HepG2 (cell line): ENCODE results near the gene CLDN15. TPM values are rescaled to one million over a fixed set of nuclear protein-coding genes. Genes with fewer than 3 reads are reported as not detected.

ENCODE experiments used
- DR1 ChIP-seq: sonication (generic); formaldehyde crosslinking; IDR thresholded peaks from 2 replicates; pipeline ENCODE4 v1.8.0; 2021; ENCODE audit warnings: mild to moderate bottlenecking, missing genetic modification reagents, inconsistent platforms
- GATAD1 ChIP-seq: IDR thresholded peaks from 2 replicates; pipeline ENCODE4 v1.6.1; 2016; ENCODE audit warnings: missing genetic modification reagents, missing compliant biosample characterization
- MAFF ChIP-seq: IDR thresholded peaks from 2 replicates; pipeline ENCODE4 v1.6.1; 2011; ENCODE audit warnings: low read depth, low read length, improper control_type of control experiment
- NKX3-1 ChIP-seq: sonication (generic); formaldehyde crosslinking; IDR thresholded peaks from 2 replicates; pipeline ENCODE4 v1.5.0; 2020; ENCODE audit warnings: missing genetic modification reagents
- RAD21 ChIP-seq: fragments of 450-650 bp; formaldehyde crosslinking; IDR thresholded peaks from 2 replicates; pipeline ENCODE4 v1.5.0; 2020; ENCODE audit warnings: mild to moderate bottlenecking
- RELA ChIP-seq: sonication (generic); formaldehyde crosslinking; IDR thresholded peaks from 2 replicates; pipeline ENCODE4 v1.4.0; 2020; ENCODE audit warnings: missing genetic modification reagents
- SALL1 ChIP-seq: sonication (generic); formaldehyde crosslinking; IDR thresholded peaks from 2 replicates; pipeline ENCODE4 v1.8.0; 2022; ENCODE audit warnings: mild to moderate bottlenecking, missing genetic modification reagents
- TP53 ChIP-seq: sonication (generic); formaldehyde crosslinking; conservative IDR thresholded peaks from 2 replicates; pipeline ENCODE4 v1.4.0; 2020; ENCODE audit warnings: missing genetic modification reagents
- YEATS4 ChIP-seq: sonication (generic); formaldehyde crosslinking; IDR thresholded peaks from 2 replicates; pipeline ENCODE4 v1.4.0; 2020; ENCODE audit warnings: missing genetic modification reagents, borderline replicate concordance
- ZKSCAN5 ChIP-seq: sonication (generic); formaldehyde crosslinking; IDR thresholded peaks from 2 replicates; pipeline ENCODE4 v1.5.1; 2020; ENCODE audit warnings: mild to moderate bottlenecking, missing genetic modification reagents
- ZMYM4 ChIP-seq: sonication (generic); formaldehyde crosslinking; IDR thresholded peaks from 2 replicates; pipeline ENCODE4 v1.8.1; 2023; ENCODE audit warnings: mild to moderate bottlenecking, missing genetic modification reagents
- ZNF317 ChIP-seq: sonication (generic); formaldehyde crosslinking; IDR thresholded peaks from 2 replicates; pipeline ENCODE4 v1.5.0; 2020; ENCODE audit warnings: mild to moderate bottlenecking, missing genetic modification reagents
- ZNF343 ChIP-seq: sonication (generic); formaldehyde crosslinking; IDR thresholded peaks from 2 replicates; pipeline ENCODE4 v1.4.0; 2020; ENCODE audit warnings: mild to moderate bottlenecking, missing genetic modification reagents
- ZNF431 ChIP-seq: sonication (generic); formaldehyde crosslinking; IDR thresholded peaks from 2 replicates; pipeline ENCODE4 v1.9.0; 2022; ENCODE audit warnings: missing genetic modification reagents, low read depth, mild to moderate bottlenecking, borderline replicate concordance
- polyA plus RNA-seq, 8 experiments: library from polyadenylated mRNA; depleted of rRNA in 3 of 8; stranded (reverse) in 7 of 8; unstranded in 1 of 8; fragments of >200 nt; fragmentation: Illumina TruSeq in 4 of 8; extraction: Trizol in 4 of 8; gene quantifications; 2 replicates each; pipeline versions ENCODE4 v1.2.1 to v1.2.3, GENCODE V29; 2011 to 2016; ENCODE audit warnings: low read depth in 4 of 8, missing spikeins in 1 of 8, mixed read lengths in 1 of 8; ENCODE audit not compliant: insufficient read depth in 1 of 8
- total RNA-seq, 5 experiments: library from RNA; depleted of rRNA; stranded (reverse); fragments of >200 nt; fragmentation: Illumina TruSeq; extraction: Trizol; gene quantifications; 2 replicates each; pipeline ENCODE4 v1.2.3, GENCODE V29; 2016; ENCODE audit warnings: low read depth in 1 of 5
- TF ChIP-seq, protein P1 (sequence below): IDR thresholded peaks from 2 replicates; pipeline ENCODE4 v1.6.1; 2016; ENCODE audit warnings: missing genetic modification reagents, missing compliant biosample characterization
- TF ChIP-seq, protein P2 (sequence below): sonication (generic); formaldehyde crosslinking; IDR thresholded peaks from 2 replicates; pipeline ENCODE4 v1.8.0; 2022; ENCODE audit warnings: missing genetic modification reagents, mild to moderate bottlenecking, moderate library complexity, borderline replicate concordance
- TF ChIP-seq, protein P3 (sequence below): sonication (generic); formaldehyde crosslinking; IDR thresholded peaks from 2 replicates; pipeline ENCODE4 v1.4.0; 2020; ENCODE audit warnings: mild to moderate bottlenecking, missing genetic modification reagents
- TF ChIP-seq, protein P4 (sequence below): sonication (generic); formaldehyde crosslinking; IDR thresholded peaks from 2 replicates; pipeline ENCODE4 v1.8.0; 2022; ENCODE audit warnings: low read depth, missing genetic modification reagents
- TF ChIP-seq, protein P5 (sequence below): sonication (generic); formaldehyde crosslinking; IDR thresholded peaks from 2 replicates; pipeline ENCODE4 v1.5.0; 2020; ENCODE audit warnings: mild to moderate bottlenecking, missing genetic modification reagents, moderate library complexity
- TF ChIP-seq, protein P6 (sequence below): sonication (generic); IDR thresholded peaks from 2 replicates; pipeline ENCODE4 v1.6.1; 2016; ENCODE audit warnings: low read depth, borderline replicate concordance

CLDN15 gene
- total and polyA plus RNA-seq, 2 of the 13 experiments (the other 11 are each of a cell fraction or from before 2014, with no cell fraction given), result 7.1 to 17.8 TPM

GRCh38 chr7:101217388-101218235 lies 20.0 kb downstream of the CLDN15 start, which contains the start of the genes PLOD3 and ZNHIT1 (continued):
- 0 out of 2 replicates have a peak, but pooled peaks have one; percentile 22 for TF ChIP-seq ZNF343 (CRISPR knock-in tag)
- TF ChIP-seq, protein P1, sequence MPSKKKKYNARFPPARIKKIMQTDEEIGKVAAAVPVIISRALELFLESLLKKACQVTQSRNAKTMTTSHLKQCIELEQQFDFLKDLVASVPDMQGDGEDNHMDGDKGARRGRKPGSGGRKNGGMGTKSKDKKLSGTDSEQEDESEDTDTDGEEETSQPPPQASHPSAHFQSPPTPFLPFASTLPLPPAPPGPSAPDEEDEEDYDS (CRISPR knock-in tag), result peak; percentile 74; the same call in 1 of the 2 replicates
- peak; percentile 31; the same call in 1 of the 2 replicates for TF ChIP-seq DR1
- TF ChIP-seq, protein P2, sequence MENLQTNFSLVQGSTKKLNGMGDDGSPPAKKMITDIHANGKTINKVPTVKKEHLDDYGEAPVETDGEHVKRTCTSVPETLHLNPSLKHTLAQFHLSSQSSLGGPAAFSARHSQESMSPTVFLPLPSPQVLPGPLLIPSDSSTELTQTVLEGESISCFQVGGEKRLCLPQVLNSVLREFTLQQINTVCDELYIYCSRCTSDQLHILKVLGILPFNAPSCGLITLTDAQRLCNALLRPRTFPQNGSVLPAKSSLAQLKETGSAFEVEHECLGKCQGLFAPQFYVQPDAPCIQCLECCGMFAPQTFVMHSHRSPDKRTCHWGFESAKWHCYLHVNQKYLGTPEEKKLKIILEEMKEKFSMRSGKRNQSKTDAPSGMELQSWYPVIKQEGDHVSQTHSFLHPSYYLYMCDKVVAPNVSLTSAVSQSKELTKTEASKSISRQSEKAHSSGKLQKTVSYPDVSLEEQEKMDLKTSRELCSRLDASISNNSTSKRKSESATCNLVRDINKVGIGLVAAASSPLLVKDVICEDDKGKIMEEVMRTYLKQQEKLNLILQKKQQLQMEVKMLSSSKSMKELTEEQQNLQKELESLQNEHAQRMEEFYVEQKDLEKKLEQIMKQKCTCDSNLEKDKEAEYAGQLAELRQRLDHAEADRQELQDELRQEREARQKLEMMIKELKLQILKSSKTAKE (CRISPR knock-in tag), result peak; percentile 76
- TF ChIP-seq, protein P3, sequence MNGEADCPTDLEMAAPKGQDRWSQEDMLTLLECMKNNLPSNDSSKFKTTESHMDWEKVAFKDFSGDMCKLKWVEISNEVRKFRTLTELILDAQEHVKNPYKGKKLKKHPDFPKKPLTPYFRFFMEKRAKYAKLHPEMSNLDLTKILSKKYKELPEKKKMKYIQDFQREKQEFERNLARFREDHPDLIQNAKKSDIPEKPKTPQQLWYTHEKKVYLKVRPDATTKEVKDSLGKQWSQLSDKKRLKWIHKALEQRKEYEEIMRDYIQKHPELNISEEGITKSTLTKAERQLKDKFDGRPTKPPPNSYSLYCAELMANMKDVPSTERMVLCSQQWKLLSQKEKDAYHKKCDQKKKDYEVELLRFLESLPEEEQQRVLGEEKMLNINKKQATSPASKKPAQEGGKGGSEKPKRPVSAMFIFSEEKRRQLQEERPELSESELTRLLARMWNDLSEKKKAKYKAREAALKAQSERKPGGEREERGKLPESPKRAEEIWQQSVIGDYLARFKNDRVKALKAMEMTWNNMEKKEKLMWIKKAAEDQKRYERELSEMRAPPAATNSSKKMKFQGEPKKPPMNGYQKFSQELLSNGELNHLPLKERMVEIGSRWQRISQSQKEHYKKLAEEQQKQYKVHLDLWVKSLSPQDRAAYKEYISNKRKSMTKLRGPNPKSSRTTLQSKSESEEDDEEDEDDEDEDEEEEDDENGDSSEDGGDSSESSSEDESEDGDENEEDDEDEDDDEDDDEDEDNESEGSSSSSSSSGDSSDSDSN (CRISPR knock-in tag), result peak; percentile 94
- TF ChIP-seq TP53 (CRISPR knock-in tag), result no peak
- TF ChIP-seq ZNF317 (CRISPR knock-in tag), result peak; percentile 35; the same call in 1 of the 2 replicates
- peak; percentile 72 for TF ChIP-seq GATAD1 (CRISPR knock-in tag)
- TF ChIP-seq ZMYM4 (CRISPR knock-in tag), result peak; percentile 77
- TF ChIP-seq SALL1, result peak; percentile 45
- TF ChIP-seq, protein P4, sequence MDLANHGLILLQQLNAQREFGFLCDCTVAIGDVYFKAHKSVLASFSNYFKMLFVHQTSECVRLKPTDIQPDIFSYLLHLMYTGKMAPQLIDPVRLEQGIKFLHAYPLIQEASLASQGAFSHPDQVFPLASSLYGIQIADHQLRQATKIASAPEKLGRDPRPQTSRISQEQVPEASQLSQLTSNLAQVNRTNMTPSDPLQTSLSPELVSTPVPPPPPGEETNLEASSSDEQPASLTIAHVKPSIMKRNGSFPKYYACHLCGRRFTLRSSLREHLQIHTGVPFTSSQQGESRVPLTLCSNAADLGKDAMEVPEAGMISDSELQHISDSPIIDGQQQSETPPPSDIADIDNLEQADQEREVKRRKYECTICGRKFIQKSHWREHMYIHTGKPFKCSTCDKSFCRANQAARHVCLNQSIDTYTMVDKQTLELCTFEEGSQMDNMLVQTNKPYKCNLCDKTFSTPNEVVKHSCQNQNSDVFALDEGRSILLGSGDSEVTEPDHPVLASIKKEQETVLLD, result peak; percentile 82
- TF ChIP-seq, protein P5, sequence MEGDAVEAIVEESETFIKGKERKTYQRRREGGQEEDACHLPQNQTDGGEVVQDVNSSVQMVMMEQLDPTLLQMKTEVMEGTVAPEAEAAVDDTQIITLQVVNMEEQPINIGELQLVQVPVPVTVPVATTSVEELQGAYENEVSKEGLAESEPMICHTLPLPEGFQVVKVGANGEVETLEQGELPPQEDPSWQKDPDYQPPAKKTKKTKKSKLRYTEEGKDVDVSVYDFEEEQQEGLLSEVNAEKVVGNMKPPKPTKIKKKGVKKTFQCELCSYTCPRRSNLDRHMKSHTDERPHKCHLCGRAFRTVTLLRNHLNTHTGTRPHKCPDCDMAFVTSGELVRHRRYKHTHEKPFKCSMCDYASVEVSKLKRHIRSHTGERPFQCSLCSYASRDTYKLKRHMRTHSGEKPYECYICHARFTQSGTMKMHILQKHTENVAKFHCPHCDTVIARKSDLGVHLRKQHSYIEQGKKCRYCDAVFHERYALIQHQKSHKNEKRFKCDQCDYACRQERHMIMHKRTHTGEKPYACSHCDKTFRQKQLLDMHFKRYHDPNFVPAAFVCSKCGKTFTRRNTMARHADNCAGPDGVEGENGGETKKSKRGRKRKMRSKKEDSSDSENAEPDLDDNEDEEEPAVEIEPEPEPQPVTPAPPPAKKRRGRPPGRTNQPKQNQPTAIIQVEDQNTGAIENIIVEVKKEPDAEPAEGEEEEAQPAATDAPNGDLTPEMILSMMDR (CRISPR knock-in tag), result peak; percentile 66
- TF ChIP-seq, protein P6, sequence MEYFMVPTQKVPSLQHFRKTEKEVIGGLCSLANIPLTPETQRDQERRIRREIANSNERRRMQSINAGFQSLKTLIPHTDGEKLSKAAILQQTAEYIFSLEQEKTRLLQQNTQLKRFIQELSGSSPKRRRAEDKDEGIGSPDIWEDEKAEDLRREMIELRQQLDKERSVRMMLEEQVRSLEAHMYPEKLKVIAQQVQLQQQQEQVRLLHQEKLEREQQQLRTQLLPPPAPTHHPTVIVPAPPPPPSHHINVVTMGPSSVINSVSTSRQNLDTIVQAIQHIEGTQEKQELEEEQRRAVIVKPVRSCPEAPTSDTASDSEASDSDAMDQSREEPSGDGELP, result peak; percentile 71; the same call in 1 of the 2 replicates
- TF ChIP-seq YEATS4, result peak; percentile 58
- TF ChIP-seq RAD21 (CRISPR knock-in tag), result 0 out of 2 replicates have a peak, but pooled peaks have one; percentile 24
- TF ChIP-seq NKX3-1 (CRISPR knock-in tag), result no peak
- 0 out of 2 replicates have a peak, but pooled peaks have one; percentile 58 for TF ChIP-seq ZNF431 (CRISPR knock-in tag)
- TF ChIP-seq ZKSCAN5 (CRISPR knock-in tag), result 0 out of 2 replicates have a peak, but pooled peaks have one; percentile 3
- TF ChIP-seq RELA (CRISPR knock-in tag), result 0 out of 2 replicates have a peak, but pooled peaks have one; percentile 43
- no peak for TF ChIP-seq MAFF
